CD4-positive, CD25-positive, alpha-beta regulatory T cell (primary cell): ENCODE measurements around the gene CEACAM16. TPM values are rescaled to one million over a fixed set of nuclear protein-coding genes. Genes with fewer than 3 reads are reported as not detected.

Experiments
- ATAC-seq, 2 donors: fragments of 150-1000 bp; cut with Tn5 transposase; one replicate each; pipeline ENCODE4 v1.10.0; 2021; ENCODE audit warnings: low read depth in 2 of 2, moderate number of reproducible peaks in 2 of 2, moderate library complexity in 1 of 2
- DNase-seq, 3 donors: peaks; one replicate each; pipeline versions ENCODE4 v3.0.0 to v3.0.0-alpha.2; 2012 to 2022; ENCODE audit warnings: mixed read lengths in 1 of 3
- H3K27ac ChIP-seq: one replicate; pipeline ENCODE4 v1.7.0; 2013; ENCODE audit warnings: mild to moderate bottlenecking, low read length; ENCODE audit not compliant: insufficient read depth, poor library complexity, severe bottlenecking
- H3K27me3 ChIP-seq: one replicate; pipeline ENCODE4 v1.7.0; 2013; ENCODE audit warnings: low read length; ENCODE audit not compliant: control insufficient read depth, insufficient read depth
- H3K36me3 ChIP-seq: one replicate; pipeline ENCODE4 v1.7.0; 2013; ENCODE audit warnings: mild to moderate bottlenecking, low read length, moderate library complexity; ENCODE audit not compliant: control insufficient read depth, insufficient read depth
- H3K4me1 ChIP-seq: 2 replicates; pipeline ENCODE4 v1.7.0; 2013; ENCODE audit warnings: mild to moderate bottlenecking, low read length; ENCODE audit not compliant: insufficient read depth, control insufficient read depth, poor library complexity, severe bottlenecking
- H3K4me3 ChIP-seq: one replicate; pipeline ENCODE4 v1.7.0; 2013; ENCODE audit warnings: low read depth, mild to moderate bottlenecking, low read length, moderate library complexity
- H3K9me3 ChIP-seq, 2 experiments: 1 replicate in 1 of 2; 2 replicates in 1 of 2; pipeline ENCODE4 v1.7.0; 2013; ENCODE audit warnings: low read length in 2 of 2, mild to moderate bottlenecking in 1 of 2, moderate library complexity in 1 of 2; ENCODE audit not compliant: control insufficient read depth in 2 of 2
- H3K27ac Mint-ChIP-seq, 3 donors: one replicate each; pipeline ENCODE4 v1.8.0; 2020 to 2022; ENCODE audit warnings: mild to moderate bottlenecking in 3 of 3, mixed read lengths in 3 of 3, moderate library complexity in 2 of 3
- H3K27me3 Mint-ChIP-seq: one replicate; pipeline ENCODE4 v1.8.0; 2022; ENCODE audit warnings: mild to moderate bottlenecking, mixed read lengths
- H3K36me3 Mint-ChIP-seq: one replicate; pipeline ENCODE4 v1.8.0; 2020; ENCODE audit warnings: mixed read lengths
- H3K4me1 Mint-ChIP-seq, 4 donors: one replicate each; pipeline ENCODE4 v1.8.0; 2020 to 2022; ENCODE audit warnings: mixed read lengths in 4 of 4, mild to moderate bottlenecking in 1 of 4
- H3K4me3 Mint-ChIP-seq, 4 donors: one replicate each; pipeline ENCODE4 v1.8.0; 2020 to 2022; ENCODE audit warnings: mild to moderate bottlenecking in 4 of 4, mixed read lengths in 4 of 4, moderate library complexity in 3 of 4
- H3K9me3 Mint-ChIP-seq, 7 donors: one replicate each; pipeline ENCODE4 v1.8.0; 2020 to 2022; ENCODE audit warnings: mixed read lengths in 7 of 7, mild to moderate bottlenecking in 3 of 7, moderate library complexity in 2 of 7
- polyA plus RNA-seq, 4 donors: library from polyadenylated mRNA; unstranded; fragments of 300-500 nt; fragmentation: Illumina TruSeq; gene quantifications; one replicate each; pipeline ENCODE4 v1.2.3, GENCODE V29; 2021
- total RNA-seq: library from RNA; stranded (reverse); gene quantifications from one replicate; pipeline ENCODE4 v1.2.3, GENCODE V29; 2022

CEACAM16 gene
- total and polyA plus RNA-seq, 5 donors from 2014 or later: not detected

GRCh38 chr19:44731622-44732021 is 32.7 kb downstream of the CEACAM16 start:
- no peaks in the 10 kb centered on the region for H3K36me3 Mint-ChIP-seq
- no peaks in the 10 kb centered on the region for H3K27me3 ChIP-seq
- H3K9me3 ChIP-seq: no peaks in the 10 kb centered on the region
- H3K27me3 Mint-ChIP-seq: peaks cover 4% of the 10 kb centered on the region
- H3K9me3 Mint-ChIP-seq: no peaks in the 10 kb centered on the region
- no peaks in the 10 kb centered on the region for H3K4me1 ChIP-seq
- no peak for DNase-seq
- no peak overlapping the region for H3K4me3 ChIP-seq
- no peak overlapping the region for H3K4me3 Mint-ChIP-seq
- H3K4me1 Mint-ChIP-seq: peaks cover 0 to 7% (median 2%) of the 10 kb centered on the region in 4 donors
- ATAC-seq: no peak
- H3K27ac ChIP-seq: no peak overlapping the region
- H3K36me3 ChIP-seq: no peaks in the 10 kb centered on the region
- peak overlapping the region in 1 of 3 donors; percentile 70 for H3K27ac Mint-ChIP-seq

GRCh38 chr19:44732235-44733014 is 33.5 kb downstream of the CEACAM16 start:
- H3K27me3 ChIP-seq: no peaks in the 10 kb centered on the region
- no peak overlapping the region for H3K27ac ChIP-seq
- Mint-ChIP-seq H3K27me3 (peaks cover 4% of the 10 kb centered on the region), H3K4me3 (no peak overlapping the region), H3K27ac (no peak overlapping the region), H3K9me3 (no peaks in the 10 kb centered on the region), H3K36me3 (no peaks in the 10 kb centered on the region), H3K4me1 (peaks cover 0 to 7% (median 2%) of the 10 kb centered on the region in 4 donors)
- DNase-seq (no peak), ATAC-seq (no peak)
- H3K4me3 ChIP-seq: no peak overlapping the region
- H3K4me1 ChIP-seq: no peaks in the 10 kb centered on the region
- no peaks in the 10 kb centered on the region for H3K36me3 ChIP-seq
- H3K9me3 ChIP-seq: no peaks in the 10 kb centered on the region

- H3K27ac Mint-ChIP-seq: no peak overlapping the region
- no peak for ATAC-seq
- no peaks in the 10 kb centered on the region for H3K9me3 Mint-ChIP-seq
These were observed 35.4 kb downstream of the CEACAM16 start for GRCh38 chr19:44734357-44734756.

GRCh38 chr19:44735011-44735410 is 36.1 kb downstream of the CEACAM16 start:
- Mint-ChIP-seq H3K27ac (peak overlapping the region in 1 of 3 donors; percentile 74), H3K27me3 (peaks cover 6% of the 10 kb centered on the region)
- H3K4me1 ChIP-seq: no peaks in the 10 kb centered on the region

More at GRCh38 chr19:44734357-44734756, 35.4 kb downstream of the CEACAM16 start:
- Histone ChIP-seq H3K27me3 (no peaks in the 10 kb centered on the region), H3K36me3 (no peaks in the 10 kb centered on the region), H3K9me3 (no peaks in the 10 kb centered on the region), H3K4me3 (no peak overlapping the region), H3K4me1 (no peaks in the 10 kb centered on the region), H3K27ac (no peak overlapping the region)
- no peak for DNase-seq
- H3K4me1 Mint-ChIP-seq: peaks cover 0 to 3% (median 1%) of the 10 kb centered on the region in 4 donors
- H3K4me3 Mint-ChIP-seq: no peak overlapping the region
- no peaks in the 10 kb centered on the region for H3K36me3 Mint-ChIP-seq
- H3K27me3 Mint-ChIP-seq: peaks cover 6% of the 10 kb centered on the region

GRCh38 chr19:44737238-44738071 is 38.5 kb downstream of the CEACAM16 start:
- H3K9me3 Mint-ChIP-seq: no peaks in the 10 kb centered on the region
- DNase-seq: no peak
- no peaks in the 10 kb centered on the region for H3K36me3 ChIP-seq
- no peaks in the 10 kb centered on the region for H3K36me3 Mint-ChIP-seq
- peaks cover 6% of the 10 kb centered on the region for H3K4me1 ChIP-seq
- H3K4me3 Mint-ChIP-seq: no peak overlapping the region
- no peak overlapping the region for H3K27ac ChIP-seq
- H3K27ac Mint-ChIP-seq: peak overlapping the region in 1 of 3 donors; percentile 7
- H3K4me1 Mint-ChIP-seq: peaks cover 0 to 19% (median 9%) of the 10 kb centered on the region in 4 donors
- no peak overlapping the region for H3K4me3 ChIP-seq
- H3K27me3 Mint-ChIP-seq: peaks cover 6% of the 10 kb centered on the region
- H3K9me3 ChIP-seq: no peaks in the 10 kb centered on the region
- ATAC-seq: no peak
- H3K27me3 ChIP-seq: no peaks in the 10 kb centered on the region

More at GRCh38 chr19:44735011-44735410, 36.1 kb downstream of the CEACAM16 start:
- no peaks in the 10 kb centered on the region for H3K9me3 ChIP-seq
- no peak overlapping the region for H3K4me3 Mint-ChIP-seq
- no peak overlapping the region for H3K4me3 ChIP-seq
- no peaks in the 10 kb centered on the region for H3K36me3 ChIP-seq
- ATAC-seq: no peak
- H3K4me1 Mint-ChIP-seq: peaks cover 0 to 3% (median 1%) of the 10 kb centered on the region in 4 donors
- no peaks in the 10 kb centered on the region for H3K27me3 ChIP-seq
- no peak for DNase-seq
- H3K36me3 Mint-ChIP-seq: no peaks in the 10 kb centered on the region
- no peaks in the 10 kb centered on the region for H3K9me3 Mint-ChIP-seq
- no peak overlapping the region for H3K27ac ChIP-seq

- Mint-ChIP-seq H3K4me3 (no peak overlapping the region), H3K36me3 (no peaks in the 10 kb centered on the region), H3K27me3 (peaks cover 6% of the 10 kb centered on the region), H3K27ac (peak overlapping the region in 1 of 3 donors; percentile 79), H3K9me3 (no peaks in the 10 kb centered on the region), H3K4me1 (peaks cover 5 to 26% (median 9%) of the 10 kb centered on the region in 4 donors)
- no peaks in the 10 kb centered on the region for H3K27me3 ChIP-seq
- DNase-seq (no peak), ATAC-seq (no peak)
- H3K27ac ChIP-seq: no peak overlapping the region
- no peaks in the 10 kb centered on the region for H3K36me3 ChIP-seq
- peaks cover 6% of the 10 kb centered on the region for H3K4me1 ChIP-seq
- no peaks in the 10 kb centered on the region for H3K9me3 ChIP-seq
- no peak overlapping the region for H3K4me3 ChIP-seq
These were observed 39.2 kb downstream of the CEACAM16 start for GRCh38 chr19:44738136-44738535.

GRCh38 chr19:44738603-44739558 is 39.9 kb downstream of the CEACAM16 start:
- Mint-ChIP-seq H3K36me3 (no peaks in the 10 kb centered on the region), H3K4me1 (peaks cover 6 to 27% (median 9%) of the 10 kb centered on the region in 4 donors), H3K27ac (peak overlapping the region in 1 of 3 donors; percentile 32), H3K9me3 (no peaks in the 10 kb centered on the region), H3K4me3 (no peak overlapping the region), H3K27me3 (peaks cover 6% of the 10 kb centered on the region)
- Histone ChIP-seq H3K4me3 (no peak overlapping the region), H3K27me3 (no peaks in the 10 kb centered on the region), H3K9me3 (no peaks in the 10 kb centered on the region), H3K36me3 (no peaks in the 10 kb centered on the region), H3K27ac (no peak overlapping the region), H3K4me1 (peaks cover 6% of the 10 kb centered on the region)
- ATAC-seq (peak in 1 of 2 donors; percentile 13), DNase-seq (no peak)
